NCI-H2196 (cell line): ENCODE measurements around the gene AXL.
"Not testable (repeated sequence)": the region's sequence is repeated elsewhere in the genome, so short reads cannot be mapped to it uniquely, and the experiment has no call there.

Experiments
- DNase-seq: peaks from one replicate; lab custom pipeline; 2025; ENCODE audit not compliant: unreplicated experiment; lab: John Stamatoyannopoulos, UW

The AXL gene

DNA sequence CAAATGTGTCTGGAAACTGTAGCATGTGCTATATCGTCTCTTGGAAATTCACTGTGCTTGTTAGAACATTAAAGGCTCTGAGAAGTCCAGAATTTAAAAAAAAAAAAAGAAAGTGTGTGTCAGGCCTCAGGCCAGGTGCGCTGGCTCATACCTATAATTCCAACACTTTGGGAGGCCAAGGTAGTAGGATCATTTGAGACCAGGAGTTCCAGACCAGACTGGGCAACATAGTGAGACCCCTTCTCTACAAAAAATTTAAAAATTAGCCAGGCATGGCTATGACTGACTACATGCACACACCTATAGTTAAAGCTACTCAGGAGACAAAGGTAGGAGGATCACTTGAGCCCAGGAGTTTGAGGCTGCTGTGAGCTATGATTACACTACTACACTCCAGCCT is 50.0 kb downstream of the AXL start:
- DNase-seq = no peak

GRCh38 chr19:41269571-41269970 is 50.5 kb downstream of the AXL start:
- no peak for DNase-seq

DNA sequence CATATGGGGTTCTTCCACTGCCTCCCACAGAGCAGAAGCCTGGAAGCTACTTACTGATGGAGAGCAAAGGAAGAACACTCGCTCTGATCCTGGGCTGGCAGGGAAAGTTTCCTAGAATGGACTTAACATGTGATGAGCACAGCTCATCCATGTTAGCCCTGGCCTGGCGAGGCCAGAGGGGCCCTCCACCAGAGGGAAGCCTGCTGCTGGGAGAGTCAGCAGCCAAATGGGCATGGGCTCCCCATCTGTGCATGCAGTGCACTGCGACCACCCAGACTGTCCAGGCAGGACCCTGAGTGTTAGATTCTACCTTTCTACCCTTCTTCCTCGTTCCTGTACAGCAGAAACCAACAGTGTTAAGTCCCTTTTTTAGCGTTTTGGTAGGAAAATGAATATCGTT is 54.1 kb downstream of the AXL start:
- DNase-seq = no peak

GRCh38 chr19:41274802-41275201 is 55.8 kb downstream of the AXL start:
- DNase-seq = no peak

GRCh38 chr19:41276231-41276630 is 57.2 kb downstream of the AXL start:
- no peak for DNase-seq

GRCh38 chr19:41278478-41278877 is 59.5 kb downstream of the AXL start:
- no peak for DNase-seq

GRCh38 chr19:41288673-41289530 is 69.9 kb downstream of the AXL start:
- DNase-seq = no peak

GRCh38 chr19:41289814-41290213 is 70.8 kb downstream of the AXL start:
- DNase-seq = not testable (repeated sequence)

GRCh38 chr19:41294393-41294792 is 75.4 kb downstream of the AXL start:
- no peak for DNase-seq

- no peak for DNase-seq
Observed at GRCh38 chr19:41295499-41295898, 76.5 kb downstream of the AXL start.

- DNase-seq = peak; percentile 36
Observed at GRCh38 chr19:41296433-41296871, 77.4 kb downstream of the AXL start.

GRCh38 chr19:41297628-41298347 is 78.8 kb downstream of the AXL start:
- DNase-seq = no peak

DNA sequence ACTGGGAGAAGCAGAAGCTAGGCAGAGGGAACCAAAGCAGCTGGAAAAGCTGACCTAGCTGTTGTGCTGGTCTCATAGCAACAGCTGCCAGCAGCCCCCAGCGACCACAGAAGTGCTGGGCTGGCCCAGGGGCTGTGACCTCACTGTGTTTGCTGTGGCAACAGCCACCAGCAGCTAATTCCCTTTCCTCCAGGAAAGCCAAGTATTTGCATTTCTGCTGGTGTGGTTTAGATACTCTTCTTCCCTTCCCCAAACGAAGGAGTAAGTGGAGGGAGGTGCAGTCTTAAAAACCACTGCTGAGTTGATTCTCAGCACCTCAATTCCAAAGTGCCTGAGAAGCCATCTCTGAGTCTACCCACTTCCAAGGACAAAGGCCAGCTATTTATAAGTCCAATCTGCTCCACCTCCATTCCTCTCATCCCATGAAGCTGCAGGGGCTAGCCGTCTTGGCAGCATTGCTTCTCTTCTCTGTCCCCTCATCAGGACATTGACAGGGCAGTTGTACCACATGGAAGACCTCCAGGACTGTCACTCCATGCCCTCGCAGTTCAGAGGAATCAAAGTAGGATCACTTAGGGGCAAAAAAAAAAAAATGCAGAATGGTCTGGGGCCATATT is 79.4 kb downstream of the AXL start:
- DNase-seq = peak; percentile 75

DNA sequence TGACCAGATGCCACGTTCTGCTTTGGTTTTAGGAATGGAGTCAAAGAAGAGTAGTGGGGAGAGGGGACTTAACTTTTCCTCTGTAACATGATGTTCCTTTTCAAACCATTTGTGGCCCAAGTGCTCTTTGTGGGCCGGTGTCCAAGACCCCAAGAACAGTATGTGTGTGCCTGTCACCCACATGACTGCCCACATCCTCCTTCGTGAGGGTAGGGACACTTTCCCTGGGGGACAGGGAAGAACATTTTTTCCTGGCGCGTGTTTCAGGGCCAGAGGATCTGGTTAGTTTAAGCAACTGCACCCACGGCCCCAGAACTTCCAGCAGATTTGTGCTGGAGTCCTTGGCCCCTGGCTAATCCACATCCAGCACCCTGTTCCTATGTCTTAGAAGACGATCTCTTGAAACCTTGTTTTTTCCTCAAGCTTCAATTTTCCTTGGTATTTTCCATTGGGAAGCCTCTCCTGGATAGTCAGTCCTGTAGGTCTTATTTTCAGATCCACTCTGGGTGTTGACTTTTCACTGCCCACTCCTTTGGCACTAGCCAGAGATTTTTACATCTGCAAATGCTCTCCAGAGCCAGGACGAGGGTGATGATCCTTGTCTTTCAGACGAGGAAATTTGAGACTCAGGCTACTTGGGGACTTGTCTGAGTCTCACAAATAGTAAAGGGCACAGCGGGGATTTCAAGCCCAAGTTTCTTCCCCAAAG is 80.2 kb downstream of the AXL start:
- DNase-seq = peak; percentile 57

DNA sequence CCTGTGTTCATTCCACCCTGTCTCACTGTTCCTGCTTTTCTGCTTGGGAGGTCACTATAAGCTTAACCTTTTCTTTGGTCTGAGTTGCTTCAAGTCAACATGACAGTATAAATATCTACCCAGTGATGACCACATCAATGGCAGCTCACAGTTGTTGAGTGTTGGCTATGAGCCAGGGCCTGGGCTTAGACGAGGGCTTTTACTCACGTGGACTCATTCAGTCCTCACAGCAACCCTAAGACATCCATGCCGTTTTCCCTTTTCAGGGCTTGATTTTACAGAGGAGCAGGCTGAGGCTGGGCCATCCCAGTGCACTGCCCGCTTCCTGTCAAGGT is 80.7 kb downstream of the AXL start:
- DNase-seq = peak; percentile 86

DNA sequence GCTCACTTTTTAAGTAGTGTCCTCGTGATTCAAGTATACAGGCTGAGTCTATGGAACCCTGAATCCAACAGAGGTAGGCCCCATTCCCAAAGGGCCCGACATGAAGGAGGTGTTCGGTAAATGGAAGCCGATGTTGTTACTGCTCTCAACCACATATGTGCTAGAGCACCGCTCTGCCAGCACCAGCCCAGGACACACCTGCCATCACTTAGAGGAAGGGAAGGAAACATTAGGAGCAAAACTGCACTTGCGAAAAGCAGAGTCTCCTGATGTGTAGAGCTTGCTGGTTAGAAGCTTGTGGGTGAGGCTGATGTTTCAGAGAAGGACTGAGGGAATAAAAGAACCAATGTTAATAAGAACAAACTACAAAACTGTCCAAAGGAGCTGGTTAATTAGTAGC is 81.5 kb downstream of the AXL start:
- no peak for DNase-seq

DNA sequence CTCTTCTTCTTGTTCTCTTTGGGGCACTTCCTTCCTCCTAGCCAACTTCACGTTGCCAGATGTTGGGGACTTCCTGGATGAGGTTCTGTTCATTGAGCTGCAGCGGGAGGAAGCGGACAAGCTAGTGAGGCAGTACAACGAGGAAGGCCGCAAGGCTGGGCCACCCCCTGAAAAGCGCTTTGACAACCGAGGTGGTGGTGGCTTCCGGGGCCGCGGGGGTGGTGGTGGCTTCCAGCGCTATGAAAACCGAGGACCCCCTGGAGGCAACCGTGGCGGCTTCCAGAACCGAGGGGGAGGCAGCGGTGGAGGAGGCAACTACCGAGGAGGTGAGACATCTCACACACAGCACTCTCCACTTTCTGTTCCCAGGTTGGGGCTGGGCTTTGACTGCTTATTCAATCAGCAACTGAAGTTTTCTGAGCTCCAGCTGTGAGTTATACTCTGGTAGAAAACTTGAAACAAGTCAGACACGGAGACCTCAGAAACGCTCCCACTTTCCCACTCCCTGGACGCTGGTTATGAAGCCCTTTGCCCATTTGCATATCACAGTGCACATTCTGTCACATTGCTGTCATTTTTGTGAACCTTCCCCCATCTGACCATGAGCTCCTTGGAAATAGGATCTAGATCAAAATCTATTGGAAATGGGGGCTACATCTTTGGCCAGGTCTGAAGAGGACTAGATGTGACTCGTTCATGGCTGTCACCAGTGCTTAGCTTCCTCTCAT is 83.8 kb downstream of the AXL start:
- no peak for DNase-seq

DNA sequence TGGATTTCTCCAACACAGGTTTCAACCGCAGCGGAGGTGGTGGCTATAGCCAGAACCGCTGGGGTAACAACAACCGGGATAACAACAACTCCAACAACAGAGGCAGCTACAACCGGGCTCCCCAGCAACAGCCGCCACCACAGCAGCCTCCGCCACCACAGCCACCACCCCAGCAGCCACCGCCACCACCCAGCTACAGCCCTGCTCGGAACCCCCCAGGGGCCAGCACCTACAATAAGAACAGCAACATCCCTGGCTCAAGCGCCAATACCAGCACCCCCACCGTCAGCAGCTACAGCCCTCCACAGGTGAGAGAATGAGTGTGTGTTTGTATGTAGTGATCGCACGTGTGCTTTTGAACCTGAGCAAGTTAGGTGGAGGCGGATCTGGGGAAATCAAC is 84.9 kb downstream of the AXL start:
- no peak for DNase-seq

DNA sequence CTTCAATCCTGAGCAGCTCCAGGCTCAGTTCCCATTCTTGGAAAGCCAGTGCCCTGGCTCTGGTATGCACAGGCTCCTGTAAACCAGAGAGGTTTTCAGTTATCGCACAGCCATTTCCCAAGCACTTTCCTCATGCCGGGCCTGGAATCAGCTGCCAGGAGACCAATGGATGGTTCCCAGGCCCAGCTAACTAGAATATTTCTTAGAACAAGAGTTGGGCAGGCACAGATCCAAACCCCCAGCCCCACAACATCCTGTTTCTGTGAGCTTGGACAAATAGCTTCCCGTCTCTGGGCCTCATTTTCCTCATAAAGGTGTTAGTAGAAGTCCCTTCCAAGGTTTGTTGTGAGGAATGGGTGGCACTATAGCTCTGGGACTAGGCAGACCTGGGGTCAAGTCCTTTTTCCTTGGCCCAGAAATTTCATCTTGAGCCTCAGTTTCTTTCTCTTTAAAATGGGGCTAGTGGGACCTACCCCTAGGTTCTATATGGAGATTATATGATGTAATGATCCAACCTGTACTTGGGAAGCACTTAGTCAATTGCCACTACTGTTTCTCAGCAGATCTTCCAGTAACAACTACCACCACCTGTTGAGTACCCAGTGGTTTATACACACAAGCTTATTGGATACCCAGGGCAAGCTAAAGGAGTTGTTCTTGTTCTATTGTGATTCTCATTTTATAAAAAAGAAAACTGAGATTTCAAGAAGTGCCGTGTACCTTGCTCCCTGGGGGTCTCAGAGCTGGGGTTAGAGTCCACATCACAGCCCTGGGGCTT is 85.9 kb downstream of the AXL start:
- DNase-seq = no peak
